Glomerular endothelial cell (primary cell): ENCODE measurements around the gene KLF5. TPM values are rescaled to one million over a fixed set of nuclear protein-coding genes. Genes with fewer than 3 reads are reported as not detected.
"Not testable (repeated sequence)": the region's sequence is repeated elsewhere in the genome, so short reads cannot be mapped to it uniquely, and the experiment has no call there.

Experiments
- DNase-seq: peaks from one replicate; pipeline ENCODE4 v3.0.0-alpha.2; 2011; ENCODE audit warnings: low read depth, low spot score; ENCODE audit errors: extremely low read depth
- total RNA-seq: library from RNA; depleted of rRNA; stranded (reverse); fragments of >200 nt; gene quantifications from 2 replicates; pipeline ENCODE4 v1.2.3, GENCODE V29; 2015

Gene KLF5
- total RNA-seq, 1 donor from 2014 or later: 2.8 TPM

DNA sequence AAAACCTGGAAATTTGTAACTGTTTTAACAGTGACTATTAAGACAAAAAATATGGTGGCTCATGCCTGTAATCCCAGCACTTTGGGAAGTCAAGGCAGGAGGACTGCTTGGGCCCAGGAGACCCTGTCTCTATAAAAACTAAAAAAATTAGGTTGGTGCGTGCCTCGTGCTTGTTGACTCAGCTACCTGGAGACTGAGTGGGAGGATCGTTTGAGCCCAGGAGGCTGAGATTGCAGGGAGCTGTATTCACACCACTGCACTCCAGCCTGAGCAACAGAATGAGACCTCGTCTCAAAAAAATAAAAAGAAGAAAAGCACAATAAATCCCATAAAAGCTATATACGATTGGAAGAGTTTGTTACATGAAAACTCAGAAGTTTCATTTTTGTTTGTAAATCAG is 23.7 kb downstream of the KLF5 start:
- no peak for DNase-seq

DNA sequence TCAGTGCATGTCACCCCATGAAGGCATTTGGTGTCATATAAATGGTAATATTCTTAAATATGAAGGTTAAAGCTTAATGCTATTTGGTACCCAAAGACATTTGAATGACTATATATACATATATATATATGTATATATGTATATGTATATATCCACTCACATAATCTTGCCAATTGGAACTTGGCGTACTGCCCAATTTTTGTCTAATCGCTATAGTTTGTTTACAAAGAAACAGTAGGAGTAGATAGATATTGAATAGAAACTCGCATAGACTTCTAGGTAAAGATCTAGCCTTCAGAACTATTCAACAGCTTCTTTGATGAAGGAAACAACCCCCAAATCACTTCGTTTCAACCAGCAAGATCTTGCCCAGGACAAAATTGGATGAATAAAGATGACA is 24.1 kb downstream of the KLF5 start:
- no peak for DNase-seq

DNA sequence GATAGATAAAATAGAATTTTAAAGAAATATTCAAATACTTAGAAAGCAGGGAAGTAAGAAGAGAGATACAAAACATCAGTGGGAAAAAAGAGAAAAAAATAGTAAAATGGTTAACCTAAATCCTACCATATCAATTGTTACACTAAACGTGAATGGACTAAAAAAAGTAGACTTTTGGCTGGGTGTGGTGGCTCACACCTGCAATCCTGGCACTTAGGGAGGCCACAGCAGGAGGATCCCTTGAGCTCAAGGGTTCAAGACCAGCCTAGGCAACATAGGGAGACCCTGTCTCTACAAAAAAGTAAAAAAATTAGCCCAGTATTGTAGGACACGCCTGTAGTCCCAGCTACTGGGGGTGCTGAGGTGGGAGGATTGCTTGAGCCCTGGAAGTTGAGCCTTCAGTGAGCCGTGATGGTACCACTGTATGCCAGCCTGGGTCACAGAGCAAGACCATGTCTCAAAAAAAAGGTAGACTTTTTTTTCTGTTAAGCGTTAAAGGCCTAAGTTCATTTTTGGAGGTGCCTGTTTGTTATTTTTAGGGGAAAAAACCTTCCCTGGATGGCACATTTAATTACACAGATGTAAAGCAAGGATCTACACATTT is 29.6 kb downstream of the KLF5 start:
- no peak for DNase-seq

DNA sequence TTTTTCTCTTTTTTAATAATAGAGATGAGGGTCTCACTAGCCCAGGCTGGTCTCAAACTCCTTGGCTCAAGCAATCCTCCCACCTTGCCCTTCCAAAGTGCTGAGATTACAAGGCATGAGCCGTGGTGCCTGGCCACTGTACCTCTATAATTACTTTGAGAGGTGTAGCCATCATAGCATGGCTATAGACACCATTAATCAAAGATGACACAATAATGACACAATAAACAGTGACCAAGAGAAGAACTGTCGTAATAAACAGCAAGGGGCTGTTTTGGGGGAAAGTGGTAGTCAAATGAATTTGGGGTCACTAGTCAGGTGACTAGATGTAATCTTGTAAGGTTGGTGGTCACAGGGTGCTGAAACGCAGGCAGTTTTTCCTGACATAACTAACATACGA is 30.4 kb downstream of the KLF5 start:
- no peak for DNase-seq

DNA sequence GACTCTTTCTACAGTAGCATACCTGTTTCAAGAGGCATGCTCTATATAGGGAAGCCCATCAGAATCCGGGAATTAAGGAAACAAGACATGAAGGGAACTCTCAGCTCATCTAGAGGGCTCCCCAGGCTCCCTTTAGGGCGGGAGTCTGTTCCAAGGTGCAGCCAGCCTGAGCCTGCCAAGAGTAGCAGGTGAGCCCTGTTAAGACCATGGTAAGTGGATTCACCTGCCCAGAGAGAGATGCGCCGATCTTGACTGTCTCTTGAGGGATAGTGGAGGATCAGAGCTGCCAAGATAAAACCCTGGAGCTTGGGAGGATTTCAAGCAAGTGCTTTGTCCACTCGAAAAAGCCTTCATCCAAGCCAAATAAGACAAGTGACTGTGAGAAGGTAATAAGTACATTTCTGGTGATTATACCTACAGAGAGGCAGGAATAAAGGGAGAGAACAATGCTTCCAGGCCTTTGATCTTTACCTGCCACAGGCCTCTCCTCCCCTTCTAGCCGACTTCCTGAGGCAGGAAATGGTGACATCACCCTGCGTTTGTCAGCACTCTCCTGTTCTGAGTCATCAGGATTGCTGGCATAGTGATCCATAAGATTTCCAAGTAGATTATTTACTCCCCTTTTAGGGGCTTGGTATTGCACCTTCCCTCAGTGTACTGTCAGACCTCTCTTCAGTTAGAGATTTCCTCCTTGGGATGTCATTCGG is 31.5 kb downstream of the KLF5 start:
- DNase-seq: peak; percentile 72

DNA sequence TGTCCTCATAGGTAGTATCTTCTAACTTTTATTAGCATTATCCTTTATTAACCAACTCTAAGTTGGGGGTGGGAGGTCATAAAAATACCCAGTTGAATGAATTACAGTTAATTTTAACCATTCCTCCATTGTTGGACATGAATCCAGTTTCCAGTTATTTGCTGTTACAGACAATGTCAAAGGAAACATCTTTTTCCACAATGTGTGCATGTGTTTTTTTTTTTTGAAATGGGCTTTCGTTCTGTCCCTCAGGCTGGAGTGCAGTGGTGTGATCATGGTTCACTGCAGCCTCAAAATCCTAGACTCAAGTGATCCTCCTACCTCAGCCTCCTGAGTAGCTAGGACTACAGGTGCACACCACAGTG is 32.0 kb downstream of the KLF5 start:
- peak; percentile 10 for DNase-seq

DNA sequence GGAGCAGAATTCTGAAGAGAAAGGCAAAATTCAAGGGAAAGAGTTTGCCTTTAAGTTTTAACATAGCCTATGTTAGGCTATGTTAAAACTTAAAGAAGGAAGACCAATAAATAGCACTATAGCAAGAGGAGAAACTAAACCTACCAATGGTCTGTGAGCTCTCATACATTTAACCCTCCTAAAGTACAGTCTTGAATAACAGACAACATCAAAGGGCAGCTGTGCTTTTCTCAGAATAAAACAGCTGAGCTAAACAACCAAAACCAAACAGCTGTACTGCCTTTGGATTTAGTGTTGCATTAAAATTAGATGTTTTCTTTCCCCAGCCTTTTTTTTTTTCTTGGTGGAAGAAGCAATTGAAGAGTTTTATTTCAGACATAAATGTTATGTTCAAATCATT is 34.0 kb downstream of the KLF5 start:
- DNase-seq: no peak

DNA sequence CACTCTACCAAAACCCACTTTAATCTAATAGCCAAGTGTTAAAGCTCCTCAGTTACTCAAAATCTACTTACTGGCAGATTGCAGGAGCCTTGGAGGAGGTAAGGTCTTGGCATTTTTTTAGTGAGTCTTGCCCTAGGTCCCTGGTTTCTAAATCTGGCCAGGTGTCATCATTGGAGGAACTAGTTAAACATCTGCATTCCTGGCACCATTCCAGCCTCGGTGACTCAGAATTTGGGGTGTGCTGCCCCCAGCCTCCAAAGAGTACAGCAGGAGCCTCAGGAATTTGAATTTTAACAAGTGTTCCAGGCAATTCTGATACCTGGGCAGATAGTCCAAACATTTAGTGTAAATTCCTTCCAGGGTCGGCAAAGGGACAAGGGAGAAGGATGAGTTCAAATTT is 37.4 kb downstream of the KLF5 start:
- DNase-seq: no peak

DNA sequence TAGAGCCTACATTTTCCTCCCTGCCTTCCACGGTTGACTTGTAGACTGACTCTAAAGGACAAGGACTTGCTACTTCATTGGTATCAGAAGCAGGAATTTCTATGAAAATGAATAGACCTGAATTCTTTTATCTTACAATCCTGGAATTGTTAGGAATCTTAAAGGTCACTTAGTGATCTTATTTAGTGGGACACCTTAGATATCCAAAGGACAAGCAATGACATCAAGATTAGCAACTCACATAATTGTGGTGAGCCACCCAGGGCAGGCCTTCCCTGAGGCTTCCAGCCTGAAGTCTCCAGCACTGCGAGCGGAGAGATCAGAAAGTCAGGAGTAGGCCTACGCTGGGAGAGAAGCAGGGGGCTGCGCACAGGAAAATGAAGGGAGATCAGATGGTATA is 37.8 kb downstream of the KLF5 start:
- no peak for DNase-seq

DNA sequence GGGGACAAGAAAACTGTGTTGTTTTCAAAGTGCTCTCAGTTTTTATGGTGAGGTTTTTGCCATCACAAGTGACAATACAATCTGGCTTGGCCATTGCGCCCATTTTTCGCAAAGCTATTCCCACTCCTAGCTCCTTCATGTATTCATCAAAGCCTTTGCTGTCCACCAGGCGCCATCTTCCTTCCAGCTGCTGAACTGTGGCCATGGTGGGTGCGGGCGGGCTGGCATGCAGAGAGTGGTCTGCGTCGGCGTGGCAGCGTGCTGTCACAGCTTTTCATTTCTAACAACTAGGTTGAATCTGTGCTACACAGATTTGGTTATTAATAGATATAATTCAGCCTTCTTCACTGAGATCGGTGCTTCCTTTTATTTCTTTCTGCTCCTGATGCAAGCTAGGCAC is 42.0 kb downstream of the KLF5 start:
- DNase-seq: not testable (repeated sequence)

DNA sequence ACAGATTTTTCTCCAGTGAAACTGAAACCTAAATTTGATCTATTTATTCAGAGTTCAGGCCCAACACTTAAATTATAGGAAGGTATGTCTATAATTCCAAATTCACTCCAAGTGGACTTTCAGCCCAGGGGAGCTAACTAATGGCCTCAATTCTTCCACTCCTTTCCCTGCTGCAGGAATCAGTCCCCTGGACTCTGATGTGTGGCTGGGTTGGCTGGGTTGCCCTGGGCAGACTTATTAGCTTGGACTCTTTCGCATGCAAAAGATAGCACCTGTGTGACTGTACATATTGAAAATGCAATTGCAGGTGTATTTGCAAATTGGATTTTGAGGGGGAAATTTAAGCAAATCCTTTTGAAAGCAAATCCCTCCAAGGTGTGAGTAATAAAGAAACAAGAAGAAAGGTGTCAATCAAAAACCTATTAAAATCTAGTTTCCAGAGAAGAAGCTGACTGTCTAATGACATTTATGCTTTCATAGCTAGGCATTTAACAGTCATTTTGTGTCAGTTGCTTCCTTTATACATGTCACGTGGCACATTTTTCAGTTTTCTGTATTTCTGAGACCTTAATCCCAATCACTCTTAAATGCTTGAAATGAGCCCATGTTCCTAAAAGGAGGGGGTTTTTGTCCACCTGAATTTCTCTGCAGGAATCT is 42.7 kb downstream of the KLF5 start:
- no peak for DNase-seq

DNA sequence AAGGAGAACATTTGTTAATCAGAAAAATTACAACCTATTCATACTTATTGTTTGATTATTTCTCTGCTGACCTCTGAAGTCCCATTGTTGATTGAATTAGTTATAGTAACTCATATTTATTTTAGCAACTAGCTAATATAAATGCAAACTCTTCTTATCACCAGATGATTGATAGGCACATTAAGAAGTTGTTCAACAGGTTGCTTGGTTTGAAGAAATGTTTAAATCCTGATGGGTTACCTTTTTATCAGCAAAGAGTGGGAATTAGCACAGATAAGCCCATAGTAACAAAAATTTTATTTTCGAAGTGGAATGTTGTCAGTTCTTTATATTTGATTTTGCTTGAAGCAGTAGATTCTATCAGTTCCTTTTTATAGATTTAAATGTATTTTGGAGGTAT is 44.4 kb downstream of the KLF5 start:
- no peak for DNase-seq

DNA sequence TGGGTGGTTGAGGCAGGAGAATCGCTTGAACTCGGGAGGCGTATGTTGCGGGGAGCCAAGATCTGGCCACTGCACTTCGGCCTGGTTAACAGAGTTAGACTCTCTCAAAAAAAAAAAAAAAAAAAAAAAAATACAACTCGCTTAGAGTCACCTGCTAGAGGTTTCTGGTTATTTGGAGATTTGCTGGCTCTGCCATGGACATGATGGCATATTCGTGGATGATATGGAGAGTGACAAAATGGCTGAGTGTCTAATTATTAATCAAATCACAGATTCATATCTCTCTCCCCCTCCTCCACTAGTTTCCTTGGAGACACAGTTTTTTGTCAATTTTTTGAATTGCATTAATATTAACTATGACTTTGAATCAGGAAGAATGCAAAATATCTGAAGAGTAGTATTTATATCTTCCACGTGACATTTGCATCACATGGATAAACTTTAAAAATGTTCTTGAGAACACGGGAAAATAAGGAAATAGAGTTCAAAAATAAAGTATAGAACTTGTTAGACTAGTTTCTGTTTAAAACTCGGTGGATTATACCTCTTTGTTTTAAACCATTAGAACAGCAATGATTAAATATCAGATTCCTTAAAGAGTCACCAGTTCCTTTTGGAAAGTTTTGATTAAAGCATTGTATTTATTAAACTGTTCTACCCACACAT is 47.8 kb downstream of the KLF5 start:
- no peak for DNase-seq

DNA sequence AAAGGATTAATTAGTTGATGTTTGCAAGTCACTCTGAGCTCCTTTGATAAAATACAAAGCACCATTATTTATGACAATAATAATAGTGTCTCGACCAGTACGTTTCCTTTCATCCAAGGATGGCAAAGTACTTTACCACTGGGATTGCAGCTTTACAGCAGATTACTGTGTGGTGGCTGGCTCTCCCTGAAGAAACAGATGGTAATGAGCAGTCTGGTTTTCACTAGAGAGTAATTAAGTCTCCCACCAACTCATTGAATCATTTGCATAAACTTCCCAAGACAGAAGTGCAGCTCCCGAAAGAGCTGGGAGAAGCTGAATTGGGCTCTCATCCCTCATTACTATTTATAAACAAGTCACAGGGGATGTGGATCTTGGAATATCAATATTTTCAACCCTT is 48.7 kb downstream of the KLF5 start:
- DNase-seq: no peak

DNA sequence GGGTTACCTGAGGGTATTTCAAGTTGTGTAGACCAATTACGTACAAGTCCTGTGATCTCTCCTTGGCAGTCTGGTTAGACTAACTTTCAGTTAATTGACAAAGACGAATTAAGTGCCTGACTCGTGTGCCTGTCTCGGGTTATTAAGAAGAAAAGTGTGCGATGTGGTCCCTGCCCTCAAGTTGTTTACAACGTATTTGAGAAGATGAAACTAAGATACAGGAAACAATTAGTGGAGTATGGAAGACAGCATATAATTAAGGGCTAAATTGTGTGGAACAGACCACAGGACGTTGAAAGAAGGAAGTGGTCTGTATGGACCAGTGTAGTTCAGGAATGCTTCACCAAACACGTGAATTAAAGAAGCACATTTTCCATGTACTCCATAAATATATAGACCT is 49.2 kb downstream of the KLF5 start:
- no peak for DNase-seq

DNA sequence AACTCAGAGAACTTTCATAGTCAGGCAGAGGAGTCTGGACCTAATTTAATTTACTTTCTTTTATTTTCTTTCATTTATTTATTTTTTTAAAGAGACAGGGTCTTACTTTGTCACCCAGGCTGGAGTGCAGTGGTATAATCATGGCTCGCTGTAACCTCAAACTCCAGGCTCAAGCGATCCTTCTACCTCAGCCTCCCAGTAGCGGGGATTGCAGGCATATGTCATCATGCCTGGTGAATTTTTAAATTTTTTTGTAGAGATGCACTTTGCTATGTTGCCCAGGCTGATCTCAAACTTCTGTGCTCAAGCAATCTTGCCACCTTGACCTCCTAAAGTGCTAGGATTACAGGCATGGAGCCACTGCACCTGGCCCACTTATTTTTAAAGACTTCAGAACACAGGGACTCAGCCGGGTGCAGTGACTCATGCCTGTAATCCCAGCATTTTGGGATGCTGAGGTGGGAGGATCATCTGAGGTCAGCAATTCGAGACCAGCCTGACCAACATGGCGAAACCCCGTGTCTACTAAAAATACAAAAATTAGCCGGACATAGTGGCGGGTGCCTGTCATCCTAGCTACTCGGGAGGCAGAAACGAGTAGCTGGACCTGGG is 50.6 kb downstream of the KLF5 start:
- no peak for DNase-seq

DNA sequence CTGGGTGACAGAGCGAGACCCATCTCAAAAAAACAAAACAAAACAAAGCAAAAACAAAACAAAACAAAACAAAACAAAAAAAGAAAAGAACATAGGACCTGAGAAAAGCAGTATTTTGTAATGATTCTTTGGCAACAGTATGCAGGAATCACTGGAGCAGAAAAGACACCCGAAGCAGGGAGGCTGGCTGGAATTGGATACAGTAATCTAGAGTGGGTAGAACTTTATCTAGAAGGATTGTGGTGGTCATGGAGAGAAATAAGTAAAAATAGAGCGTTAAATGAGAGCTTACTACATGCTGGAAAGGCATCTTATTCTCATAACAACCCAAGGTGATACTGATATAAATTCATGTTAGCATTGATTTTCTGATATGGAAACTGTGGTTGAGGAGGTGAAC is 51.2 kb downstream of the KLF5 start:
- no peak for DNase-seq

DNA sequence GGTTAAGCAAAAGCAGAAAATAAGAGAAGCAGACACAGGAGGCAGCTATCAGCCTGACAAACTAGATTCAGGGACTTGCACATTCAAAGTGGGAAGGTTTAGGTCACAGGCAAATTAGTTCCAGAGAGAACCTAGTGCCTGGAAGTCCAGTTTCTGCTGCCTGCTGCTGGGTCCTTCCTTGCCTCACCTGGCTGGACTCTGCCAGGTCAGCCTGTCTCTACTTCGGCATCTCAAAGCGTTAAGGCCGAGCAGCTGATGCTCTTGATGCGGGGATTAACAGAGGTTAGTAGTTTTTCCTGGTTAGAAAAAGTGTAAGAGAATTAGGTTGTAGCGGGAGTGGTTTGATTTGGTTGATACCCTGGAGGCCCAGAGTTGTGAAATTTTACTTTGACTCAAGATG is 52.0 kb downstream of the KLF5 start:
- no peak for DNase-seq

DNA sequence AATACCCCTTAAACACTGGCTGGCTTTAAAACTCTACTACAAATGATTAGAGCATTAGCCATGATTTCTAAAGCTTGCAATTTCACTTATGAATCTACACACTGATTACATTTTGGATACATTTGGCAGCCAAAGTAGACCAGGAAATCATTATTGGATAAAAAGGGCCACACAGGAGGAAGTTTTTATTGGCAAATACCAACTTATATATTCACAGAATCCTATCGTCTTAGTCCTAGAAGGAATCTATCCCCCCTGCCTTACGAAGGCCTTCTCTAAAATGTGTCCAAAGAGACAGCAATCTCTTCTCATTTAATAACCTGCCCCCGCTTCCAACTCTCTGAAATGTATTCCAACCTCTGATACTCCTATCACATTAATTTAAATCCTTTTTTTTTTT is 52.5 kb downstream of the KLF5 start:
- no peak for DNase-seq

DNA sequence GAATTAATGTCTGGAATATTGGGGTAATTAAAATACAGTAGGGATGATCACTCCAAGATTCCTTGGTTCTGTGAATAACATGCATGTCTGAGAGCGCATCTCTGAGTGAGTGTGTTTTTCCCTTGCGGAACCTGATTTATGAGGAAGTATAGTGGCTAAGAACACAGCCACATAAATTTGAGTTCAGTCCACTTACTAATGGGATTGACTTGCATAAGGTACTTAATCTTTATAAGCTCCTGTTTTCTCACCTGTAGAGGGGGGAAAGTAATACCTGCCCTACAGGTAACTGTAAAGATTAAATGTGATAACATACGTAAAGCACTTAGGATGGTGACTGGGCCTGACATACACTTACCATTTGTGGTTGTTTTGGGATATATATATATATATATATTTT is 60.8 kb downstream of the KLF5 start:
- no peak for DNase-seq
